Esophagus muscularis mucosa (tissue), 3 donors: ENCODE measurements around the gene RAD9A.

Experiments used
- CTCF ChIP-seq, 3 experiments: fragments of 200-600 bp in 2 of 3; fragments of 450-650 bp in 1 of 3; sonication (generic) in 2 of 3; IDR thresholded peaks; one replicate each; pipeline ENCODE4 v1.5.1; 2017 to 2019; ENCODE audit warnings: antibody characterized with exemption in 3 of 3, mild to moderate bottlenecking in 2 of 3, moderate library complexity in 1 of 3
- POLR2AphosphoS5 ChIP-seq, 2 donors: sonication (generic); formaldehyde crosslinking; IDR thresholded peaks; one replicate each; pipeline ENCODE4 v1.6.1; 2017; ENCODE audit warnings: antibody characterized with exemption in 2 of 2

DNA sequence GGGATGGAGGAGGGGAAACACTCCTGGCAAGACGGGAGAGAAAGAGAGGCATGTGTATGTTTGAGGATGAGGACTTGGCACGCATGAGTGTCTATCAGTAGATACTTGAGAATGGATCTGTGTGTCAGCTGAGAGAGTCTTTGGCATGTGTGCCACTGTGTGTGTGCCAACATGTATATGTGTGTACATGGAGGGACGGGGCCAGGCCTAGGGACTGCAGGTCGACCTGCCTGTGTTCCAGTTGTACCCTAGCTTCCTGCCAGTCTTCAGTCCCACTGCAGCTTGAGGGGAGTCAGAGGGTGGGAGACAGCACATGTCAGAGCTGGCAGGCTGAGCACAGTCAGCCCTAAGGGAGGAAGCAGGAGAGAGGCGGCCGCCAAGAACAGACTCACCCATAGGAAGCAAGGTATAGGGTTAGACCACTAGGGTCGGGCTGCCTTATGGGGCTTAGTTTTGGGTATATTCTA is 24.0 kb upstream of the RAD9A start:
- TF ChIP-seq CTCF (IDR thresholded peaks at IDR 0.05) (no peak), POLR2AphosphoS5 (IDR thresholded peaks at IDR 0.05) (no peak)
